SU-DHL-6 (cell line): ENCODE data around the gene SEMA5A.

Experiments
- CTCF ChIP-seq: fragments of 200-600 bp; sonication (generic); IDR thresholded peaks from one replicate; pipeline ENCODE4 v1.5.1; 2017; ENCODE audit warnings: antibody characterized with exemption, mild to moderate bottlenecking, low read length, moderate library complexity; ENCODE audit not compliant: insufficient read depth, poor library complexity, severe bottlenecking
- EZH2phosphoT487 ChIP-seq: fragments of 200-600 bp; sonication (generic), shearing (Covaris generic); conservative IDR thresholded peaks from 2 replicates; pipeline ENCODE4 v1.6.1; 2018; ENCODE audit warnings: mild to moderate bottlenecking, antibody characterized with exemption, low read length, moderate library complexity, mixed read lengths

GRCh38 chr5:9063615-9064245 is 482.1 kb downstream of the SEMA5A start:
- no peak for TF ChIP-seq EZH2phosphoT487
- TF ChIP-seq CTCF, result no peak
